ENCODE results near the gene LSM12.
"Not testable (repeated sequence)": the region's sequence is repeated elsewhere in the genome, so short reads cannot be mapped to it uniquely, and the experiment has no call there.

Gene LSM12

GRCh38 chr17:44053125-44053872 is 13.2 kb downstream of the LSM12 start:
- Histone ChIP-seq H3K4me1 (no peaks in the 10 kb centered on the region), H3K4me3 (no peak overlapping the region), H3K9me3 (no peaks in the 10 kb centered on the region), H3K27ac (no peak overlapping the region), H3K36me3 (peaks cover 32 to 88% (median 40%) of the 10 kb centered on the region in 3 donors), H3K27me3 (no peaks in the 10 kb centered on the region)
- TF ChIP-seq CTCF (IDR thresholded peaks at IDR 0.05): no peak
- no peak for DNase-seq
- intact Hi-C loops (cut with DNase I; ENCODE audit: low total_unique reads): no loop called here

DNA sequence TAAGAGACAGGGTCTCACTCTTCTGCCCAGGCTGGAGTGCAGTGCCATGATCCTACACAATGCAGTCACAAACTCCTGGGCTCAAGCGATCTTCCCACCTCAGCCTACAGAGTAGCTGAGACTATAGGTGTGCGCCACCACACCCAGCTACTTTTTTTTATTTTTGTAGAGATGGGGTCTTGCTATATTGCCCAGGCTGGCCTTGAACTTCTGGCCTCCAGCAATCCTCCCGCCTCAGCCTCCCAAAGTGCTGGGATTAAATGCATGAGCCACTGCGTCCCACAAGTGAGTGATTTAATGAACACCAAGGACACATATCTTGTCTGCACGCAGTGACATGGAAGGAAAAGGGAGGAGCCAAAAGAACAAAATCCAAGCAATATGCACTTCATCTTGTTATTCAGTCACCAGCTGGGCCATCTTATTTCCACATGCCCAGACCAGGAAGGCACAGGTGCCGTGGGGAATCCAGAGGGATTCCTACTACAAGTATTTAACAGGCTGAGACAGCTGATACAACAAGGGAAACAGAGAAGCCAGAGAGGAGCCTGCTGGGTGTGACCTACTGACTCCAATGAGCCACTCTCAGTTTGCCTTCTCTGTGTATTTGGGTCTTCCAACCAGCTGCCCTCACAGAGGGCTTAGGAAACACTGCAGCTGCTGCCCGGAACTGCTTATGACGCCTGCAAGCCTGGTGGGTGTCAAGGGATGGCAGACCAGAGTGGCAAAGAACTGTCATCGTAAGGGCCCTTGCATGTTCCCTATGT is 17.0 kb downstream of the LSM12 start:
- no peaks in the 10 kb centered on the region for H3K27me3 ChIP-seq
- H3K36me3 ChIP-seq: peaks cover 32 to 72% (median 47%) of the 10 kb centered on the region in 3 donors
- DNase-seq: no peak
- intact Hi-C loops (cut with DNase I; ENCODE audit: low total_unique reads): loop anchor here (10.0 kb wide), 1 partner anchor 105 kb away; the partner anchor contains the start of gene PPY
- no peak overlapping the region for H3K27ac ChIP-seq
- H3K9me3 ChIP-seq: no peaks in the 10 kb centered on the region
- TF ChIP-seq CTCF (IDR thresholded peaks at IDR 0.05): no peak
- H3K4me3 ChIP-seq: no peak overlapping the region
- peaks cover 0 to 2% (median 0%) of the 10 kb centered on the region in 4 donors for H3K4me1 ChIP-seq

DNA sequence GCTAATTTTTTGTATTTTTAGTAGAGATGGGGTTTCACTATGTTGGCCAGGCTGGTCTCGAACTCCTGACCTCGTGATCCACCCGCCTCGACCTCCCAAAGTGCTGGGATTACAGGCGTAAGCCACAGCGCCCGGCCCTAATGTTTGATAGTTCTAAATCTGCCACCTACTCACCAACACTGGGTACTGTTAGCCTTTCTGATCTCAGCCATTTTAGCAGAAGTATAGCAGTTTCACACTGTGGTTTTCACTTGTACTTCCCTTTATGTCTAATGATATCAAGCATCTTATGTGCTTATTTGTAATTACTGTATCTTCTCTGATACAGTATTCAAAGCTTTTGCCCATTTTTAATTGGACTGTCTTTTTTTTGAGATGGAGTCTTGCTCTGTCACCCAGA is 19.6 kb downstream of the LSM12 start:
- not testable (repeated sequence) for H3K27ac ChIP-seq, H3K27me3 ChIP-seq, H3K4me3 ChIP-seq, H3K9me3 ChIP-seq, DNase-seq
- intact Hi-C loops (cut with DNase I; ENCODE audit: low total_unique reads): loop anchor here (10.0 kb wide), 1 partner anchor 102 kb away; the partner anchor contains the start of gene PPY
- Histone ChIP-seq H3K4me1 (peaks cover 0 to 12% (median 1%) of the 10 kb centered on the region in 4 donors), H3K36me3 (peaks cover 26 to 47% (median 42%) of the 10 kb centered on the region in 3 donors)

- intact Hi-C loops (cut with DNase I; ENCODE audit: low total_unique reads): loop anchor here (10.0 kb wide), 1 partner anchor 101 kb away; the partner anchor contains the start of gene PPY
- H3K36me3 ChIP-seq: peaks cover 14 to 33% (median 28%) of the 10 kb centered on the region in 3 donors
- no peaks in the 10 kb centered on the region for H3K27me3 ChIP-seq
- H3K9me3 ChIP-seq: no peaks in the 10 kb centered on the region
- no peak for DNase-seq
- H3K4me3 ChIP-seq: no peak overlapping the region
- no peak overlapping the region for H3K27ac ChIP-seq
- H3K4me1 ChIP-seq: peaks cover 0 to 24% (median 9%) of the 10 kb centered on the region in 4 donors
- TF ChIP-seq CTCF (IDR thresholded peaks at IDR 0.05): no peak
Observed at GRCh38 chr17:44045486-44045885, 21.0 kb downstream of the LSM12 start.

DNA sequence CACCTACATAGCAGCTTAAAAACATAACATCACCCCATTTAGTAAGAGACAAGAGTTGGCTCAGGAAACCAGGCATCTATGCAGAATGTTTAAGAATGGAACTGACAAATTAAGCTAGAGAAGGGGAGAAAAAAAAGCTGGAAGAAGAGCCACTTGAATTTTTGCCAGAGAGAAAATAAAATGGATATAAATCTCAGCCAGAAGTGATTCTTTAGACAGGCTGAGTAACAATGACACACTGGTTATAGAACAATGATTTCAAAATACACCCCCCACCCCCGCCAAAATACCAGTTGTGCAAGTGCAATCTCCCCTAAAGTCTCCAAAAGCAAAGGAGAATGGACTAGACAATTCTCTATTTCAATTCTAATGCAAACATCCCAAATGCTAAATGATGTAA is 22.4 kb downstream of the LSM12 start:
- Histone ChIP-seq H3K4me1 (peaks cover 0 to 34% (median 17%) of the 10 kb centered on the region in 4 donors), H3K27me3 (no peaks in the 10 kb centered on the region), H3K4me3 (no peak overlapping the region), H3K9me3 (no peaks in the 10 kb centered on the region), H3K36me3 (peaks cover 0 to 20% (median 19%) of the 10 kb centered on the region in 3 donors), H3K27ac (no peak overlapping the region)
- no peak for DNase-seq
- TF ChIP-seq CTCF (IDR thresholded peaks at IDR 0.05): no peak
- intact Hi-C loops (cut with DNase I; ENCODE audit: low total_unique reads): loop anchor here (10.0 kb wide), 1 partner anchor 99 kb away; the partner anchor contains the start of gene PPY

Data from tibial artery (tissue), 4 donors.